IMR-90 (cell line): ENCODE data around the gene SDCCAG8. TPM values are rescaled to one million over a fixed set of nuclear protein-coding genes. Genes with fewer than 3 reads are reported as not detected.

Source experiments
- ATAC-seq: fragments of 200-7000 bp; cut with Tn5 transposase; 2 replicates; pipeline ENCODE4 v1.9.1; 2020; ENCODE audit warnings: low read depth, mild to moderate bottlenecking, moderate library complexity
- BruUV-seq: library from RNA; stranded (reverse); fragments of 400-500 nt; replicated peaks from 2 replicates; lab custom pipeline; 2021; lab: Mats Ljungman, UMichigan
- CTCF ChIA-PET: fragments of 300-600 bp; formaldehyde crosslinking; extraction: SDS; loops from one replicate; lab custom pipeline; 2021; ENCODE audit warnings: antibody characterized with exemption; lab: Yijun Ruan, JAX
- POLR2A ChIA-PET: fragments of 300-600 bp; sonication (Branson Sonifier 250); formaldehyde crosslinking; loops from one replicate; lab custom pipeline; 2022; ENCODE audit warnings: antibody characterized with exemption; ENCODE audit not compliant: unreplicated experiment; lab: Charles Lee
- DNase-seq: peaks from one replicate; pipeline ENCODE4 v3.0.0; 2013
- H2AFZ ChIP-seq: replicated peaks from 2 replicates; pipeline ENCODE3; 2013; ENCODE audit warnings: low read length, mild to moderate bottlenecking; ENCODE audit not compliant: poor library complexity
- H2AK5ac ChIP-seq: 2 replicates; pipeline ENCODE4 v1.6.1; 2013; ENCODE audit warnings: low read depth, low read length, inconsistent platforms
- H2AK9ac ChIP-seq: replicated peaks from 2 replicates; pipeline ENCODE3; 2013; ENCODE audit warnings: mild to moderate bottlenecking, low read depth, low read length, moderate library complexity; ENCODE audit not compliant: poor library complexity
- H2BK120ac ChIP-seq: 2 replicates; pipeline ENCODE4 v1.6.1; 2013; ENCODE audit warnings: low read depth, low read length, inconsistent platforms
- H2BK15ac ChIP-seq: 3 replicates; pipeline ENCODE4 v1.6.1; 2013; ENCODE audit warnings: low read depth, low read length, inconsistent platforms
- H2BK20ac ChIP-seq: 2 replicates; pipeline ENCODE4 v1.6.1; 2013; ENCODE audit warnings: low read depth, mild to moderate bottlenecking, inconsistent platforms, low read length, moderate library complexity
- H2BK5ac ChIP-seq: 2 replicates; pipeline ENCODE4 v1.6.1; 2013; ENCODE audit warnings: mild to moderate bottlenecking, low read depth, low read length, inconsistent platforms; ENCODE audit not compliant: poor library complexity, severe bottlenecking
- H3K14ac ChIP-seq: replicated peaks from 2 replicates; pipeline ENCODE4 v1.6.1; 2013; ENCODE audit warnings: low read depth, low read length, inconsistent platforms
- H3K18ac ChIP-seq: 2 replicates; pipeline ENCODE4 v1.6.1; 2013; ENCODE audit warnings: low read depth, low read length, control low read depth
- H3K23ac ChIP-seq: 2 replicates; pipeline ENCODE4 v1.6.1; 2013; ENCODE audit warnings: low read depth, low read length, inconsistent platforms
- H3K27ac ChIP-seq: 2 replicates; pipeline ENCODE4 v1.5.1; 2013; ENCODE audit warnings: mild to moderate bottlenecking, control low read depth, low read length; ENCODE audit not compliant: insufficient read depth
- H3K27me3 ChIP-seq: 2 replicates; pipeline ENCODE4 v1.6.1; 2013; ENCODE audit warnings: low read length; ENCODE audit not compliant: control insufficient read depth, insufficient read depth
- H3K36me3 ChIP-seq: 2 replicates; pipeline ENCODE4 v1.6.1; 2013; ENCODE audit warnings: low read length, mixed read lengths; ENCODE audit not compliant: control insufficient read depth, insufficient read depth
- H3K4ac ChIP-seq: 2 replicates; pipeline ENCODE4 v1.6.1; 2013; ENCODE audit warnings: low read depth, low read length, inconsistent platforms
- H3K4me1 ChIP-seq: 2 replicates; pipeline ENCODE4 v1.6.1; 2013; ENCODE audit warnings: low read length, mixed read lengths; ENCODE audit not compliant: control insufficient read depth, insufficient read depth
- H3K4me2 ChIP-seq: 2 replicates; pipeline ENCODE4 v1.6.1; 2013; ENCODE audit warnings: low read depth, mild to moderate bottlenecking, control low read depth, low read length, moderate library complexity
- H3K4me3 ChIP-seq: 2 replicates; pipeline ENCODE4 v1.5.1; 2013; ENCODE audit warnings: low read depth, mild to moderate bottlenecking, control low read depth, low read length, moderate library complexity; ENCODE audit not compliant: insufficient read depth
- H3K56ac ChIP-seq: 2 replicates; pipeline ENCODE4 v1.6.1; 2013; ENCODE audit warnings: low read length, inconsistent platforms; ENCODE audit not compliant: insufficient read depth; ENCODE audit errors: extremely low read depth
- H3K79me1 ChIP-seq, 2 experiments: 2 replicates each; pipeline ENCODE4 v1.6.1; 2013; ENCODE audit warnings: low read length in 2 of 2, inconsistent platforms in 1 of 2, low read depth in 1 of 2
- H3K9ac ChIP-seq: 2 replicates; pipeline ENCODE4 v1.6.1; 2013; ENCODE audit warnings: low read depth, low read length, control low read depth
- H3K9me1 ChIP-seq: 2 replicates; pipeline ENCODE4 v1.6.1; 2013; ENCODE audit warnings: low read length, inconsistent platforms; ENCODE audit not compliant: insufficient read depth
- H3K9me3 ChIP-seq: 2 replicates; pipeline ENCODE4 v1.6.1; 2013; ENCODE audit warnings: low read length; ENCODE audit not compliant: control insufficient read depth, insufficient read depth
- H4K20me1 ChIP-seq: 2 replicates; pipeline ENCODE4 v1.6.1; 2013; ENCODE audit warnings: low read length, inconsistent platforms; ENCODE audit not compliant: insufficient read depth
- H4K5ac ChIP-seq: 2 replicates; pipeline ENCODE4 v1.6.1; 2013; ENCODE audit warnings: mild to moderate bottlenecking, low read depth, low read length, control low read depth
- H4K8ac ChIP-seq, 2 experiments: 2 replicates each; pipeline ENCODE4 v1.6.1; 2013; ENCODE audit warnings: low read depth in 2 of 2, low read length in 2 of 2, control low read depth in 1 of 2, inconsistent platforms in 1 of 2
- H4K91ac ChIP-seq: 2 replicates; pipeline ENCODE4 v1.6.1; 2013; ENCODE audit warnings: low read depth, low read length, inconsistent platforms; ENCODE audit not compliant: insufficient read depth
- BHLHE40 ChIP-seq: fragments of 150-350 bp; IDR thresholded peaks from 2 replicates; pipeline ENCODE4 v1.6.1; 2016; ENCODE audit warnings: mild to moderate bottlenecking, low read depth, low read length
- FOS ChIP-seq: fragments of 150-350 bp; IDR thresholded peaks from 2 replicates; pipeline ENCODE4 v1.6.1; 2016; ENCODE audit warnings: low read depth, low read length
- MAFK ChIP-seq: IDR thresholded peaks from 2 replicates; pipeline ENCODE4 v1.6.1; 2012; ENCODE audit warnings: low read depth, low read length, improper control_type of control experiment
- NFE2L2 ChIP-seq: fragments of 150-350 bp; IDR thresholded peaks from 2 replicates; pipeline ENCODE4 v1.6.1; 2016; ENCODE audit warnings: low read depth, mild to moderate bottlenecking, low read length
- POLR2A ChIP-seq: IDR thresholded peaks from 2 replicates; pipeline ENCODE4 v1.6.1; 2012; ENCODE audit warnings: mild to moderate bottlenecking, low read depth, low read length
- RCOR1 ChIP-seq: IDR thresholded peaks from 2 replicates; pipeline ENCODE4 v1.6.1; 2012; ENCODE audit warnings: mild to moderate bottlenecking, low read length, improper control_type of control experiment; ENCODE audit not compliant: insufficient replicate concordance
- RFX5 ChIP-seq: IDR thresholded peaks from 2 replicates; pipeline ENCODE4 v1.8.0; 2012; ENCODE audit warnings: low read depth, mild to moderate bottlenecking, low read length, moderate library complexity
- SMC3 ChIP-seq: fragments of 150-350 bp; IDR thresholded peaks from 2 replicates; pipeline ENCODE4 v1.6.1; 2016; ENCODE audit warnings: low read depth, mild to moderate bottlenecking, antibody characterized with exemption, low read length, moderate library complexity
- WGBS, 2 experiments: methylation state at CpG; one replicate each; pipeline versions ENCODE4 v1.1.5 to v1.1.7; 2013; ENCODE audit warnings: missing lambda C conversion rate in 2 of 2; ENCODE audit not compliant: insufficient read length in 1 of 2; ENCODE audit errors: extremely low coverage in 2 of 2; 5-methylcytosine and 5-hydroxymethylcytosine counted together
- dilution Hi-C: fragments of 300-500 bp; cut with HindIII; formaldehyde crosslinking; loops from one replicate; pipeline ENCODE4 v1.14.3; 2018; ENCODE audit warnings: low sequenced_read_pairs; ENCODE audit not compliant: unreplicated experiment
- in situ Hi-C: fragments of 300-500 bp; cut with MboI; formaldehyde crosslinking; loops from 3 replicates; pipeline ENCODE4 v1.14.3; 2019; ENCODE audit warnings: low sequenced_read_pairs, inconsistent platforms, mixed read lengths
- intact Hi-C: fragments of 100-400 bp; cut with micrococcal nuclease; formaldehyde crosslinking; loops from 2 replicates; pipeline ENCODE4 v1.10.0; 2022
- polyA plus RNA-seq, 3 experiments: library from polyadenylated mRNA; depleted of rRNA; stranded (reverse); fragments of >200 nt; gene quantifications; 2 replicates each; pipeline ENCODE4 v1.2.3, GENCODE V29; 2012; ENCODE audit warnings: low replicate concordance in 1 of 3
- total RNA-seq: library from RNA; depleted of rRNA; stranded (reverse); fragments of >200 nt; gene quantifications from 2 replicates; pipeline ENCODE4 v1.2.3, GENCODE V29; 2012
- TF ChIP-seq, protein P1 (sequence below): fragments of 150-350 bp; IDR thresholded peaks from 2 replicates; pipeline ENCODE4 v1.6.1; 2016; ENCODE audit warnings: low read depth, mild to moderate bottlenecking, low read length, moderate library complexity, borderline replicate concordance
- TF ChIP-seq, protein P2 (sequence below): fragments of 150-350 bp; IDR thresholded peaks from 2 replicates; pipeline ENCODE4 v1.6.1; 2017; ENCODE audit warnings: mild to moderate bottlenecking, antibody characterized with exemption, low read length, low read depth

Gene SDCCAG8
- total and polyA plus RNA-seq, 2 of the 4 experiments (the other 2 are of a cell fraction) = 25.2 to 46.8 TPM

DNA sequence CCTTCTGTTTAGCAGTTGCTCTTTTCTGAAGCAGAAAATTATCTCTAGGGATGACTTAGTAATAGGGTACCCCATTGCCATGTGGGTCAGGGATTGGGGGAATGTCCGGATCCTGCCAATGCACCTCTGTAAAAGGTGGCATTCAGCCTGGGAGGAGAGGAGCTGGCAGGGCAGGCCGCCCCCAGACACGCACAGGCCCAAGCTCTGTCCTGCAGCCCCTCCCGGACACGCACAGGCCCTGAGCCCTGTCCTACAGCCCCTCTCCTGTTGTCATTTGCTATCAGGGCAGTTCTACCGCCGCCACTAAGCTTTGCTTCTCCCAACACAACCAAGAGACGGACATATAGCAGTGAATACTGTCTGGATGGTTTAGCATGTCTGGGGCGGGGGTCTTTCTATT lies 219.1 kb downstream of the SDCCAG8 start:
- intact Hi-C loops = loop anchor here (5.0 to 10.0 kb wide), 2 partner anchors 272 to 570 kb away; no protein-coding TSS in a partner anchor
- Histone ChIP-seq H3K27me3 (no peaks in the 10 kb centered on the region), H3K9me3 (no peaks in the 10 kb centered on the region), H4K5ac (no peak overlapping the region), H2BK20ac (no peak overlapping the region), H3K56ac (no peak overlapping the region), H3K36me3 (0 out of 2 replicates have a peak, but pooled peaks cover 2% of the 10 kb centered on the region), H4K8ac (no peak overlapping the region), H2AFZ (no peak overlapping the region), H2AK5ac (no peak overlapping the region), H2BK120ac (no peak overlapping the region), H2AK9ac (no peak overlapping the region), H3K9me1 (no peaks in the 10 kb centered on the region; the same call in 1 of the 2 replicates), H3K18ac (no peak overlapping the region), H4K20me1 (no peaks in the 10 kb centered on the region), H3K4me1 (peaks cover 11% of the 10 kb centered on the region), H3K4ac (no peak overlapping the region), H3K23ac (no peak overlapping the region), H2BK5ac (no peak overlapping the region), H3K79me1 (peaks cover 0 to 5% of the 10 kb centered on the region in 2 experiments; a peak in 2 of 4 replicates), H3K9ac (no peak overlapping the region), H2BK15ac (no peak overlapping the region), H3K27ac (no peak overlapping the region), H4K91ac (no peak overlapping the region), H3K4me3 (no peak overlapping the region), H3K4me2 (no peak overlapping the region), H3K14ac (no peak overlapping the region)
- no peak for TF ChIP-seq MAFK
- TF ChIP-seq RFX5 = no peak
- TF ChIP-seq NFE2L2 = no peak
- TF ChIP-seq POLR2A = no peak
- TF ChIP-seq SMC3 = no peak
- no peak for TF ChIP-seq BHLHE40
- TF ChIP-seq RCOR1 = no peak
- TF ChIP-seq, protein P1, sequence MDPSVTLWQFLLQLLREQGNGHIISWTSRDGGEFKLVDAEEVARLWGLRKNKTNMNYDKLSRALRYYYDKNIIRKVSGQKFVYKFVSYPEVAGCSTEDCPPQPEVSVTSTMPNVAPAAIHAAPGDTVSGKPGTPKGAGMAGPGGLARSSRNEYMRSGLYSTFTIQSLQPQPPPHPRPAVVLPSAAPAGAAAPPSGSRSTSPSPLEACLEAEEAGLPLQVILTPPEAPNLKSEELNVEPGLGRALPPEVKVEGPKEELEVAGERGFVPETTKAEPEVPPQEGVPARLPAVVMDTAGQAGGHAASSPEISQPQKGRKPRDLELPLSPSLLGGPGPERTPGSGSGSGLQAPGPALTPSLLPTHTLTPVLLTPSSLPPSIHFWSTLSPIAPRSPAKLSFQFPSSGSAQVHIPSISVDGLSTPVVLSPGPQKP = no peak
- TF ChIP-seq, protein P2, sequence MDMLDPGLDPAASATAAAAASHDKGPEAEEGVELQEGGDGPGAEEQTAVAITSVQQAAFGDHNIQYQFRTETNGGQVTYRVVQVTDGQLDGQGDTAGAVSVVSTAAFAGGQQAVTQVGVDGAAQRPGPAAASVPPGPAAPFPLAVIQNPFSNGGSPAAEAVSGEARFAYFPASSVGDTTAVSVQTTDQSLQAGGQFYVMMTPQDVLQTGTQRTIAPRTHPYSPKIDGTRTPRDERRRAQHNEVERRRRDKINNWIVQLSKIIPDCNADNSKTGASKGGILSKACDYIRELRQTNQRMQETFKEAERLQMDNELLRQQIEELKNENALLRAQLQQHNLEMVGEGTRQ = no peak
- no peak for TF ChIP-seq FOS
- no CpG with 5 or more reads among the region's 9 CpGs for WGBS, 2 experiments
- ATAC-seq = no peak
- BruUV-seq = no TSS peak
- DNase-seq = no peak
- POLR2A ChIA-PET = no interaction called here
- dilution Hi-C loops = no loop called here
- CTCF ChIA-PET = no interaction called here
- in situ Hi-C loops = loop anchor here (25.0 kb wide), 1 partner anchor 812 kb away; no protein-coding TSS in a partner anchor
